HepG2 (cell line): ENCODE results near the gene GRK5. TPM values are rescaled to one million over a fixed set of nuclear protein-coding genes. Genes with fewer than 3 reads are reported as not detected.

ENCODE experiments used
- ATAC-seq: fragments of 200-7000 bp; cut with Tn5 transposase; 3 replicates; pipeline ENCODE4 v1.9.1; 2020; ENCODE audit warnings: mild to moderate bottlenecking, moderate library complexity
- BruUV-seq: library from RNA; stranded (reverse); fragments of 400-500 nt; replicated peaks from 2 replicates; lab custom pipeline; 2021; lab: Mats Ljungman, UMichigan
- CTCF ChIA-PET: fragments of 300-600 bp; formaldehyde crosslinking; extraction: SDS; loops from one replicate; lab custom pipeline; 2021; ENCODE audit warnings: low total read pairs, inconsistent platforms, low intra/inter-chr PET ratio; lab: Yijun Ruan, JAX
- POLR2A ChIA-PET: fragments of 350-600 bp; sonication (Branson Sonifier 250); formaldehyde crosslinking; loops from one replicate; lab custom pipeline; 2020; ENCODE audit warnings: antibody characterized with exemption, inconsistent platforms; lab: Yijun Ruan, JAX
- DNase-seq: peaks from one replicate; pipeline ENCODE4 v3.0.0-alpha.2; 2015; ENCODE audit warnings: low spot score
- FAIRE-seq: peaks from 3 replicates; lab custom pipeline; 2011; peaks lifted over from hg19 to GRCh38; lab: Jason Lieb, UNC
- H2AFZ ChIP-seq: one replicate; pipeline ENCODE4 v1.6.1; 2011; ENCODE audit warnings: low read length, inconsistent platforms
- H3K27ac ChIP-seq: fragments of 300-600 bp; 3 replicates; pipeline ENCODE4 v1.8.0; 2011; ENCODE audit warnings: mixed run types, mild to moderate bottlenecking, mixed read lengths, low read length, inconsistent platforms; ENCODE audit not compliant: insufficient read depth; ENCODE audit errors: extremely low read length
- H3K27me3 ChIP-seq, 2 experiments: fragments of 200-600 bp in 1 of 2; 2 replicates in 1 of 2; 3 replicates in 1 of 2; pipeline versions ENCODE4 v1.6.0 to v1.8.0; 2011; ENCODE audit warnings: low read length in 2 of 2, mild to moderate bottlenecking in 2 of 2, moderate library complexity in 2 of 2, inconsistent platforms in 1 of 2; ENCODE audit not compliant: insufficient read depth in 2 of 2, control insufficient read depth in 1 of 2
- H3K36me3 ChIP-seq, 2 experiments: fragments of 200-600 bp in 1 of 2; replicated peaks in 1 of 2; 2 replicates in 1 of 2; 3 replicates in 1 of 2; pipeline versions ENCODE4 v1.5.1 to v1.8.0; 2011; ENCODE audit warnings: low read length in 2 of 2, inconsistent platforms in 1 of 2; ENCODE audit not compliant: insufficient read depth in 2 of 2, control insufficient read depth in 1 of 2
- H3K4me1 ChIP-seq: 2 replicates; pipeline ENCODE4 v1.5.1; 2012; ENCODE audit warnings: low read length, inconsistent platforms; ENCODE audit not compliant: insufficient read depth
- H3K4me2 ChIP-seq: 2 replicates; pipeline ENCODE4 v1.6.0; 2011; ENCODE audit warnings: low read depth, low read length, inconsistent platforms
- H3K4me3 ChIP-seq, 3 experiments: fragments of 200-600 bp in 1 of 3; sonication (generic), shearing (Covaris generic) in 1 of 3; replicated peaks in 1 of 3; 2 replicates each; pipeline ENCODE4 v1.5.1; 2011 to 2016; ENCODE audit warnings: low read length in 3 of 3, inconsistent platforms in 2 of 3, low read depth in 2 of 3, mild to moderate bottlenecking in 2 of 3, control low read depth in 1 of 3, mixed read lengths in 1 of 3; ENCODE audit not compliant: insufficient read depth in 1 of 3
- H3K79me2 ChIP-seq: one replicate; pipeline ENCODE4 v1.6.1; 2011; ENCODE audit warnings: low read length, inconsistent platforms; ENCODE audit not compliant: insufficient read depth
- H3K9ac ChIP-seq: 2 replicates; pipeline ENCODE4 v1.6.0; 2011; ENCODE audit warnings: mild to moderate bottlenecking, low read depth, low read length, inconsistent platforms; ENCODE audit not compliant: insufficient read depth
- H3K9me3 ChIP-seq: 2 replicates; pipeline ENCODE4 v1.5.1; 2012; ENCODE audit warnings: mild to moderate bottlenecking, low read length
- H4K20me1 ChIP-seq: 2 replicates; pipeline ENCODE4 v1.6.0; 2011; ENCODE audit warnings: inconsistent platforms, mild to moderate bottlenecking, low read length, moderate library complexity; ENCODE audit not compliant: insufficient read depth
- HOXD1 ChIP-seq: sonication (generic); formaldehyde crosslinking; IDR thresholded peaks from 2 replicates; pipeline ENCODE4 v1.5.0; 2020; ENCODE audit warnings: missing genetic modification reagents
- PRPF4 ChIP-seq: fragments of 200-400 bp; formaldehyde crosslinking; IDR thresholded peaks from 2 replicates; pipeline ENCODE4 v1.6.1; 2016; ENCODE audit warnings: low read length, low read depth; ENCODE audit not compliant: poor library complexity, severe bottlenecking
- ZNF367 ChIP-seq: sonication (generic); formaldehyde crosslinking; IDR thresholded peaks from 2 replicates; pipeline ENCODE4 v1.4.0; 2020; ENCODE audit warnings: missing genetic modification reagents, borderline replicate concordance
- WGBS: methylation state at CpG from one replicate; pipeline ENCODE4 v1.1.6; 2017; ENCODE audit warnings: low lambda C conversion rate; 5-methylcytosine and 5-hydroxymethylcytosine counted together
- in situ Hi-C: cut with HindIII; loops from 2 replicates; pipeline ENCODE4 v1.10.0; 2017; ENCODE audit warnings: low pct_unique_long_range_greater_than_20kb; ENCODE audit not compliant: extremely low pct_ligation_motif_present
- intact Hi-C: fragments of 100-400 bp; cut with micrococcal nuclease; formaldehyde crosslinking; loops from one replicate; pipeline ENCODE4 v1.10.0; 2022; ENCODE audit not compliant: unreplicated experiment
- polyA plus RNA-seq, 8 experiments: library from polyadenylated mRNA; depleted of rRNA in 3 of 8; stranded (reverse) in 7 of 8; unstranded in 1 of 8; fragments of >200 nt; fragmentation: Illumina TruSeq in 4 of 8; extraction: Trizol in 4 of 8; gene quantifications; 2 replicates each; pipeline versions ENCODE4 v1.2.1 to v1.2.3, GENCODE V29; 2011 to 2016; ENCODE audit warnings: low read depth in 4 of 8, missing spikeins in 1 of 8, mixed read lengths in 1 of 8; ENCODE audit not compliant: insufficient read depth in 1 of 8
- total RNA-seq, 5 experiments: library from RNA; depleted of rRNA; stranded (reverse); fragments of >200 nt; fragmentation: Illumina TruSeq; extraction: Trizol; gene quantifications; 2 replicates each; pipeline ENCODE4 v1.2.3, GENCODE V29; 2016; ENCODE audit warnings: low read depth in 1 of 5

The GRK5 gene
- total and polyA plus RNA-seq, 2 of the 13 experiments (the other 11 are each of a cell fraction or from before 2014, with no cell fraction given) = 10.4 to 12.6 TPM

DNA sequence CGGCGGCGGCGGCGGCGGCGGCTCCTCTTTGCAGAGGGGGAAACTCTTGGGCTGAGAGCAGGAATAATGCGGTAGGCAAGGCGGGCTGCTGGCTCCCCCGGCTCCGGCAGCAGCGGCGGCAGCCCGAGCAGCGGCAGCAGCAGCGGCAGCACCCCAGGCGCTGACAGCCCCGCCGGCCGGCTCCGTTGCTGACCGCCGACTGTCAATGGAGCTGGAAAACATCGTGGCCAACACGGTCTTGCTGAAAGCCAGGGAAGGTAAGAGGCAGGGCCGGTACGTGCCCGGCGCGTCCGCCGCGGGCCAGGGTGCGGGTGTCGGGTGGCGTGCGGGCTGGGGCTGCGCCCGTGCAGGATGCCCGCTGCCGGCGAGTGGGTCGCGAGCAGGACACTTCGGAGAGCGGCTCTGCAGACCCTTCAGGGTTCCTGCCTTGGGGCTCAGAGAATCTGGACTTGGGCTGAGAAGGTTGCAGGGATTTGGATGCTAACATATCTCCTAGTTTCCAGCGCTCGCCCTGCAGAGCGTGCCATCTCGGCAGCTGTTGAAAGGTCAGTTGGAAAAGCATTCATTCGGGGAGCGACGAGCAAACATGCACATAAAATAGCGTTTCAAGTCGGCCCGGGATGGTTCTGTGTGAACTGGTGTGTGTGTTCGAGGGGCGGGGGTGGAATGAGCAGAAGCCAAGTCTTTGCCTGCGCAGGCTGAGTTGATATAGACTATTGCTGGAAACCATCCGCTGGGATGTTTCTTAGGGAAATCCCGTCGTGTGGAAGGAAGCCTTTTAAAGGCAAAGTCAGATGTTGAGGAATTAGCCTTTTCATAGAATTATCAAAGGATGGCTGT, 562 bp downstream of the GRK5 start (continued):
- TF ChIP-seq HOXD1 (CRISPR knock-in tag) = no peak

DNA sequence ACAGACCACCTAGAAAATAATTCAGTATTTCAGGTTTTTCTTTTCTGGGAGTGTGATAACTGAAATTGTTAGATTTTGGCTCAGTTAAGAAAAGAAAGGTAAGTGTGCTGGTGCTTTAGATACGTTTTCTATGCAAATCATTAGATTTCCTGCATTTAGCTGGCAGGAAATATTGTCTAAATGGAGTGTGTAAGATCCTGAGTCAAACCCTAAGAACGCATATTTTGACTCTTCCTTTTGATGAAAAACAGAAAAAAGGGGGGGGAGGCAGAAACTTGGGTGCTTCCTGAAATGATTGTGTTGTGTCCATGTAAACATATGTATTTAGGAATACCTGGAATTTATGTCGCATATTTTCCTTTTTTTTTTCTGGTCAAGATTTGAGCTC, 1.2 kb downstream of the GRK5 start:
- peaks cover 0 to 6% of the 10 kb centered on the region in 2 experiments; a peak in 2 of 5 replicates for H3K36me3 ChIP-seq
- TF ChIP-seq PRPF4 (no peak), ZNF367 (CRISPR knock-in tag) (no peak)
- TF ChIP-seq, all 625 proteins: peak for 0
- in situ Hi-C loops (no loop called here), intact Hi-C loops (loop anchor here (2.0 kb wide), 1 partner anchor 114 kb away; no protein-coding TSS in a partner anchor)
- Histone ChIP-seq H3K9ac (peak overlapping the region; percentile 71), H2AFZ (no peak overlapping the region), H3K27ac (peak overlapping the region; percentile 71), H3K4me3 (peak overlapping the region; percentile 75 to 97 (median 95)), H3K4me1 (peaks cover 47% of the 10 kb centered on the region), H4K20me1 (no peaks in the 10 kb centered on the region), H3K9me3 (no peaks in the 10 kb centered on the region), H3K79me2 (peaks cover 37% of the 10 kb centered on the region), H3K4me2 (peak overlapping the region; percentile 99), H3K27me3 (no peaks in the 10 kb centered on the region; a peak in 2 of 5 replicates)
- FAIRE-seq = no peak
- WGBS = 0% methylated on average over 3 of the region's 3 CpGs
- ChIA-PET POLR2A (interaction anchor here (1.5 to 5.2 kb wide), 4 partner anchors 14 to 114 kb away, joined by 8 to 44 read pairs (median 22); no protein-coding TSS in a partner anchor), CTCF (no interaction called here)
- DNase-seq = no peak
- no peak for ATAC-seq
- BruUV-seq = no TSS peak
